ENCODE results near the gene GTF3C4. TPM values are rescaled to one million over a fixed set of nuclear protein-coding genes. Genes with fewer than 3 reads are reported as not detected.
"Not testable (repeated sequence)": the region's sequence is repeated elsewhere in the genome, so short reads cannot be mapped to it uniquely, and the experiment has no call there.

The GTF3C4 gene
- total RNA-seq, 2 donors from 2014 or later = 28.5 to 29.3 TPM

GRCh38 chr9:132708239-132708638 lies 38.0 kb downstream of the GTF3C4 start:
- H3K9ac ChIP-seq (ENCODE audit: extremely low read depth, low read length, poor library complexity, severe bottlenecking) = no peak overlapping the region
- H3K27ac ChIP-seq (ENCODE audit: low read depth, low read length) = no peak overlapping the region
- Mint-ChIP-seq H3K27ac (no peak overlapping the region), H3K4me1 (no peaks in the 10 kb centered on the region), H3K9me3 (peaks cover 13% of the 10 kb centered on the region), H3K27me3 (ENCODE audit: insufficient read depth) (peaks cover 11% of the 10 kb centered on the region), H3K4me3 (no peak overlapping the region), H3K36me3 (ENCODE audit: low read depth) (no peaks in the 10 kb centered on the region)
- H3K36me3 ChIP-seq (ENCODE audit: control insufficient read depth, insufficient read depth, low read length) = no peaks in the 10 kb centered on the region
- DNase-seq = no peak
- no peak for TF ChIP-seq CTCF (conservative IDR thresholded peaks at IDR 0.05)
- no peaks in the 10 kb centered on the region for H3K27me3 ChIP-seq (ENCODE audit: control insufficient read depth, insufficient read depth, low read length, poor library complexity, severe bottlenecking)
- 92 to 94% methylated on average over 2 to 8 of the region's 8 CpGs for WGBS, 2 experiments (ENCODE audit: insufficient coverage in 1 of 2, insufficient read length in 1 of 2)
- H3K4me1 ChIP-seq (ENCODE audit: control insufficient read depth, insufficient read depth, low read length) = no peaks in the 10 kb centered on the region
- no peak overlapping the region for H3K4me3 ChIP-seq (ENCODE audit: low read length)
- H3K9me3 ChIP-seq (ENCODE audit: control insufficient read depth, low read length) = peaks cover 9% of the 10 kb centered on the region

GRCh38 chr9:132708769-132709430 lies 38.6 kb downstream of the GTF3C4 start:
- no peak overlapping the region for H3K4me3 Mint-ChIP-seq
- no peak for DNase-seq
- H3K27ac Mint-ChIP-seq = no peak overlapping the region
- WGBS, 2 experiments (ENCODE audit: insufficient coverage in 1 of 2, insufficient read length in 1 of 2) = 92 to 95% methylated on average over 23 of the region's 23 CpGs
- no peak overlapping the region for H3K27ac ChIP-seq (ENCODE audit: low read depth, low read length)
- H3K27me3 ChIP-seq (ENCODE audit: control insufficient read depth, insufficient read depth, low read length, poor library complexity, severe bottlenecking) = no peaks in the 10 kb centered on the region
- peaks cover 3% of the 10 kb centered on the region for H3K9me3 ChIP-seq (ENCODE audit: control insufficient read depth, low read length)
- H3K9ac ChIP-seq (ENCODE audit: extremely low read depth, low read length, poor library complexity, severe bottlenecking) = no peak overlapping the region
- H3K36me3 Mint-ChIP-seq (ENCODE audit: low read depth) = no peaks in the 10 kb centered on the region
- H3K4me1 Mint-ChIP-seq = no peaks in the 10 kb centered on the region
- no peaks in the 10 kb centered on the region for H3K4me1 ChIP-seq (ENCODE audit: control insufficient read depth, insufficient read depth, low read length)
- H3K36me3 ChIP-seq (ENCODE audit: control insufficient read depth, insufficient read depth, low read length) = no peaks in the 10 kb centered on the region
- TF ChIP-seq CTCF (conservative IDR thresholded peaks at IDR 0.05) = no peak
- peaks cover 10% of the 10 kb centered on the region for H3K9me3 Mint-ChIP-seq
- H3K27me3 Mint-ChIP-seq (ENCODE audit: insufficient read depth) = peaks cover 11% of the 10 kb centered on the region
- no peak overlapping the region for H3K4me3 ChIP-seq (ENCODE audit: low read length)

- no peak for TF ChIP-seq CTCF (conservative IDR thresholded peaks at IDR 0.05)
- H3K4me3 Mint-ChIP-seq = no peak overlapping the region
Measured at GRCh38 chr9:132710333-132710732, 40.1 kb downstream of the GTF3C4 start.

GRCh38 chr9:132711152-132711551 lies 40.9 kb downstream of the GTF3C4 start:
- not testable (repeated sequence) for H3K27me3 Mint-ChIP-seq (ENCODE audit: insufficient read depth); H3K4me3 ChIP-seq (ENCODE audit: low read length); H3K9me3 ChIP-seq (ENCODE audit: control insufficient read depth, low read length); H3K4me1 Mint-ChIP-seq; H3K27ac Mint-ChIP-seq; H3K36me3 ChIP-seq (ENCODE audit: control insufficient read depth, insufficient read depth, low read length); H3K9ac ChIP-seq (ENCODE audit: extremely low read depth, low read length, poor library complexity, severe bottlenecking); H3K4me1 ChIP-seq (ENCODE audit: control insufficient read depth, insufficient read depth, low read length); DNase-seq; H3K36me3 Mint-ChIP-seq (ENCODE audit: low read depth); H3K27me3 ChIP-seq (ENCODE audit: control insufficient read depth, insufficient read depth, low read length, poor library complexity, severe bottlenecking); H3K4me3 Mint-ChIP-seq; H3K27ac ChIP-seq (ENCODE audit: low read depth, low read length); H3K9me3 Mint-ChIP-seq
- 93 to 96% methylated on average over 3 to 5 of the region's 5 CpGs for WGBS, 2 experiments (ENCODE audit: insufficient coverage in 1 of 2, insufficient read length in 1 of 2)

More at GRCh38 chr9:132710333-132710732, 40.1 kb downstream of the GTF3C4 start:
- H3K27me3 Mint-ChIP-seq (ENCODE audit: insufficient read depth) = peaks cover 11% of the 10 kb centered on the region
- H3K9me3 Mint-ChIP-seq = peaks cover 4% of the 10 kb centered on the region
- no peaks in the 10 kb centered on the region for H3K4me1 Mint-ChIP-seq
- H3K36me3 Mint-ChIP-seq (ENCODE audit: low read depth) = no peaks in the 10 kb centered on the region
- H3K27ac Mint-ChIP-seq = no peak overlapping the region
- no peak for DNase-seq
- no peaks in the 10 kb centered on the region for H3K27me3 ChIP-seq (ENCODE audit: control insufficient read depth, insufficient read depth, low read length, poor library complexity, severe bottlenecking)
- H3K9me3 ChIP-seq (ENCODE audit: control insufficient read depth, low read length) = no peaks in the 10 kb centered on the region
- WGBS, 2 experiments (ENCODE audit: insufficient coverage in 1 of 2, insufficient read length in 1 of 2) = 90 to 97% methylated on average over 6 of the region's 6 CpGs
- H3K4me3 ChIP-seq (ENCODE audit: low read length) = no peak overlapping the region
- H3K4me1 ChIP-seq (ENCODE audit: control insufficient read depth, insufficient read depth, low read length) = no peaks in the 10 kb centered on the region
- no peaks in the 10 kb centered on the region for H3K36me3 ChIP-seq (ENCODE audit: control insufficient read depth, insufficient read depth, low read length)
- no peak overlapping the region for H3K27ac ChIP-seq (ENCODE audit: low read depth, low read length)
- no peak overlapping the region for H3K9ac ChIP-seq (ENCODE audit: extremely low read depth, low read length, poor library complexity, severe bottlenecking)

All from endodermal cell (in vitro differentiated cells).